Tibial nerve (tissue), 4 donors: ENCODE data around the gene SURF4. TPM values are rescaled to one million over a fixed set of nuclear protein-coding genes. Genes with fewer than 3 reads are reported as not detected.

ENCODE experiments used
- DNase-seq, 2 donors: peaks; one replicate each; pipeline ENCODE4 v3.0.0-alpha.2; 2019; ENCODE audit warnings: low spot score in 2 of 2
- H3K27ac ChIP-seq, 4 donors: fragments of 200-600 bp; sonication (generic) in 3 of 4; one replicate each; pipeline ENCODE4 v1.5.1; 2017 to 2019; ENCODE audit warnings: mild to moderate bottlenecking in 1 of 4
- H3K27me3 ChIP-seq, 2 donors: fragments of 200-600 bp; sonication (generic) in 1 of 2; one replicate each; pipeline versions ENCODE4 v1.5.1 to v1.6.0; 2017 to 2019
- H3K36me3 ChIP-seq, 3 donors: fragments of 200-600 bp; sonication (generic); one replicate each; pipeline ENCODE4 v1.5.1; 2018 to 2019
- H3K4me1 ChIP-seq, 4 donors: fragments of 200-600 bp; sonication (generic) in 3 of 4; one replicate each; pipeline ENCODE4 v1.5.1; 2017 to 2019
- H3K4me3 ChIP-seq, 4 donors: fragments of 200-600 bp; sonication (generic) in 3 of 4; one replicate each; pipeline ENCODE4 v1.5.1; 2017 to 2019; ENCODE audit warnings: mild to moderate bottlenecking in 1 of 4, moderate library complexity in 1 of 4
- H3K9me3 ChIP-seq, 4 donors: fragments of 200-600 bp; sonication (generic) in 3 of 4; one replicate each; pipeline ENCODE4 v1.5.1; 2017 to 2019
- EP300 ChIP-seq, 2 donors: sonication (generic); formaldehyde crosslinking; IDR thresholded peaks; one replicate each; pipeline ENCODE4 v1.6.1; 2017; ENCODE audit warnings: antibody characterized with exemption in 2 of 2, mild to moderate bottlenecking in 1 of 2
- POLR2A ChIP-seq, 2 donors: fragments of 450-650 bp; IDR thresholded peaks; one replicate each; pipeline ENCODE4 v1.6.1; 2017; ENCODE audit warnings: antibody characterized with exemption in 2 of 2, mild to moderate bottlenecking in 2 of 2, moderate library complexity in 2 of 2
- WGBS, 2 donors: methylation state at CpG; one replicate each; pipeline ENCODE4 v1.1.5; 2018; 5-methylcytosine and 5-hydroxymethylcytosine counted together
- total RNA-seq, 4 donors: library from RNA; depleted of rRNA; stranded (reverse); fragments of >200 nt; gene quantifications; one replicate each; pipeline ENCODE4 v1.1.0, GENCODE V29; 2016
- TF ChIP-seq, protein P1 (sequence below), 5 experiments: fragments of 200-600 bp in 3 of 5; fragments of 450-650 bp in 2 of 5; sonication (generic) in 3 of 5; IDR thresholded peaks; one replicate each; pipeline ENCODE4 v1.5.1; 2016 to 2019; ENCODE audit warnings: antibody characterized with exemption in 5 of 5, mild to moderate bottlenecking in 3 of 5, moderate library complexity in 2 of 5

SURF4 gene
- total RNA-seq, 4 donors from 2014 or later = 102 to 213 (median 123) TPM

DNA sequence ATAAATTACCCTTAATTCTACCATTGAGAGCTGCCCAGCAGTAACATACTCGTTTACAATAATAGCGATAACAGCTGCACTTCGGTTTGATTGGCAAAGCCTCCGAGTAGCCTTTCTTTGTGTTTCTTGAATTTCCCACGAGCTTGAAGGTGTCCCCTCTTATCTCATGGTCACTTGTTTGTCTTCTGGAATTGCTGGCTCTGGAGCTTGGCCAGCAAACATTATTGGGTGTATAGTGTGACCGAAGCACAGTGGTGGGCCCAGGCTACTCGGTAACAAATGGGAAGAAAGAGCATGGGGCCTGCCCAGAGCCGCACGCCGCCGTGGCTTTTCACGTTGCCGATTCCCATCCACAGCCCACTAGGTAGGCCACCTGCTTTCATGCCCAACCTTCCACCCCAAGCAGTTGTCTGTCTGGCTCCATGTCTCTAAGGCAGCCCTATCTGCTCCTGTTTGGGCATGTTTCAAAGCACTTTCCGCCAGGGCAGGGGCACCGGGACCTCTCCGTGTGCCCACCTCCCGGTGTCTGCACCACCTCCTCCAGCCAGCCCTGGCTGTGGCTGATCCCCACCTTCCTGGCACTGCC is 9.0 kb upstream of the SURF4 start:
- 86 to 90% methylated on average over 17 of the region's 17 CpGs for WGBS, 2 donors

DNA sequence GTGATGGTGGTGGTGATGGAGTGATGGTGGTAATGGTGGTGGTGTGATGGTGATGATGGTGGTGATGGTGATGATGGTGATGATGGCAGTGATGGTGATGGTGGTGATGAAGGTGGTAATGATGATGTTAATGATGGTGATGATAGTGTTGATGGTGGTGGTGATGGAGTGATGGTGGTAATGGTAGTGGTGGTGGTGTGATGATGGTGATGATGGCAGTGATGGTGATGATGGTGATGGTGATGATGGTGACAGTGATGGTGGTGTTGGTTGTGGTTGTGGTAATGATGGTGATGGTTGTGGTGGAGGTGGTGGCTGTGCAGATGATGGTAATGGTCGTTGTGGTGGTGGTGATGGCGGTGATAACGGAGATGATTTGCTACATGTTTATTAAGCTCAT is 7.6 kb upstream of the SURF4 start:
- Histone ChIP-seq H3K27me3 (no peaks in the 10 kb centered on the region), H3K36me3 (no peaks in the 10 kb centered on the region), H3K27ac (no peak overlapping the region), H3K4me1 (peaks cover 0 to 7% (median 0%) of the 10 kb centered on the region in 4 donors), H3K9me3 (no peaks in the 10 kb centered on the region), H3K4me3 (no peak overlapping the region)
- 93 to 99% methylated on average over 3 of the region's 3 CpGs for WGBS, 2 donors
- DNase-seq = no peak
- TF ChIP-seq POLR2A (IDR thresholded peaks at IDR 0.05) = no peak
- TF ChIP-seq, protein P1, sequence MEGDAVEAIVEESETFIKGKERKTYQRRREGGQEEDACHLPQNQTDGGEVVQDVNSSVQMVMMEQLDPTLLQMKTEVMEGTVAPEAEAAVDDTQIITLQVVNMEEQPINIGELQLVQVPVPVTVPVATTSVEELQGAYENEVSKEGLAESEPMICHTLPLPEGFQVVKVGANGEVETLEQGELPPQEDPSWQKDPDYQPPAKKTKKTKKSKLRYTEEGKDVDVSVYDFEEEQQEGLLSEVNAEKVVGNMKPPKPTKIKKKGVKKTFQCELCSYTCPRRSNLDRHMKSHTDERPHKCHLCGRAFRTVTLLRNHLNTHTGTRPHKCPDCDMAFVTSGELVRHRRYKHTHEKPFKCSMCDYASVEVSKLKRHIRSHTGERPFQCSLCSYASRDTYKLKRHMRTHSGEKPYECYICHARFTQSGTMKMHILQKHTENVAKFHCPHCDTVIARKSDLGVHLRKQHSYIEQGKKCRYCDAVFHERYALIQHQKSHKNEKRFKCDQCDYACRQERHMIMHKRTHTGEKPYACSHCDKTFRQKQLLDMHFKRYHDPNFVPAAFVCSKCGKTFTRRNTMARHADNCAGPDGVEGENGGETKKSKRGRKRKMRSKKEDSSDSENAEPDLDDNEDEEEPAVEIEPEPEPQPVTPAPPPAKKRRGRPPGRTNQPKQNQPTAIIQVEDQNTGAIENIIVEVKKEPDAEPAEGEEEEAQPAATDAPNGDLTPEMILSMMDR (IDR thresholded peaks at IDR 0.05) = no peak
- no peak for TF ChIP-seq EP300 (IDR thresholded peaks at IDR 0.05)

More for the DNA sequence above, 9.0 kb upstream of the SURF4 start:
- H3K9me3 ChIP-seq = no peaks in the 10 kb centered on the region
- TF ChIP-seq EP300 (IDR thresholded peaks at IDR 0.05) (no peak), POLR2A (IDR thresholded peaks at IDR 0.05) (no peak)
- TF ChIP-seq, protein P1 (IDR thresholded peaks at IDR 0.05) = no peak
- DNase-seq = no peak
- no peak overlapping the region for H3K4me3 ChIP-seq
- H3K27ac ChIP-seq = no peak overlapping the region
- no peaks in the 10 kb centered on the region for H3K4me1 ChIP-seq
- no peaks in the 10 kb centered on the region for H3K27me3 ChIP-seq
- H3K36me3 ChIP-seq = no peaks in the 10 kb centered on the region

DNA sequence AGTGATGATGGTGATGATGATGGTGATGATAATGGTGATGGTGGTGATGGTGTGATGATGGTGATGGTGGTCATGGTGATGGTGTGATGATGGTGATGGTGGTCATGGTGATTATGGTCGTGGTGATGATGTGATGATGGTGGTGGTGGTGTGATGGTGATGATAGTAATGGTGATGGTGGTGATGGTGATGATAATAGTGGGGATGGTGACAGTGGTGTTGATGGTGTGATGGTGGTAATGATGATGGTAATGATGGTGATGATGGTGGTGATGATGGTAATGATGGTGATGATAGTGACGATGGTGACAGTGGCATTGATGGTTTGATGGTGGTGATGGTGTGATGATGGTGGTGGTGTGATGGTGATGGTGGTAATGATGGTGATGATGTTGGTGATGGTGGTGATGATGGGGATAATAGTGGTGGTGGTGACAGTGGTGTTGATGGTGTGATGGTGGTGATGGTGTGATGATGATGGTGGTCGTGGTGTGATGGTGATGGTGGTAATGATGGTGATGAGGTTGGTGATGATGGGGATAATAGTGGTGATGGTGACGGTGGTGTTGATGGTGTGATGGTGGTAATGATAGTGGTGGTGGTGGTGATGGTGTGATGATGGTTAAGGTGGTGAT is 6.8 kb upstream of the SURF4 start:
- H3K4me1 ChIP-seq = peaks cover 0 to 7% (median 0%) of the 10 kb centered on the region in 4 donors
- no peaks in the 10 kb centered on the region for H3K27me3 ChIP-seq
- no peak for DNase-seq
- WGBS, 2 donors = 91 to 96% methylated on average over 4 of the region's 4 CpGs
- no peak for TF ChIP-seq POLR2A (IDR thresholded peaks at IDR 0.05)
- TF ChIP-seq, protein P1 (IDR thresholded peaks at IDR 0.05) = no peak
- TF ChIP-seq EP300 (IDR thresholded peaks at IDR 0.05) = no peak
- H3K27ac ChIP-seq = no peak overlapping the region
- no peak overlapping the region for H3K4me3 ChIP-seq
- H3K9me3 ChIP-seq = peaks cover 0 to 5% (median 0%) of the 10 kb centered on the region in 4 donors
- no peaks in the 10 kb centered on the region for H3K36me3 ChIP-seq

DNA sequence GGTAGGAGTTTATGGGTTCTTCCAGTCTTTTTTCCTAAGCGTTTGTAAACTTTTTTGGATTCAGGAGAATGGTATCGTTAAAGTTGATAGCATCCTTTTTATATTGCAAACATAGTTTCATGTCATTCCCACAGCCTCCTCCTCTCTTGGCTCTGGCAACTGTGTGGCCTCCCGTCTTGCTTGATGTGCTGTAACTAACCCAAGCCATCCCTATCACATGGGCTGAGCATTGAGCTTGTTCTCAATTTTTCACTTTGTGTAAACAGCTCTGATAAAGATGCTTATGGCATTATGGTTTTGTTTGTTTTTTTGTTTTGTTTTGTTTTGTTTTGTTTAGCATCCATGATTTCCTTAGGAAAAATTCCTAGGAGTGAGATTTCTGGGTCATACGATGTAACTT is 4.9 kb upstream of the SURF4 start:
- DNase-seq = no peak
- H3K4me3 ChIP-seq = no peak overlapping the region
- peaks cover 0 to 5% (median 0%) of the 10 kb centered on the region in 4 donors for H3K9me3 ChIP-seq
- TF ChIP-seq POLR2A (IDR thresholded peaks at IDR 0.05) (no peak), EP300 (IDR thresholded peaks at IDR 0.05) (no peak)
- TF ChIP-seq, protein P1 (IDR thresholded peaks at IDR 0.05) = no peak
- 77 to 84% methylated on average over 4 of the region's 4 CpGs for WGBS, 2 donors
- H3K36me3 ChIP-seq = no peaks in the 10 kb centered on the region
- H3K27me3 ChIP-seq = no peaks in the 10 kb centered on the region
- no peak overlapping the region for H3K27ac ChIP-seq
- H3K4me1 ChIP-seq = peaks cover 0 to 16% (median 3%) of the 10 kb centered on the region in 4 donors
